Transverse colon (tissue), 4 donors: ENCODE results near the gene XCR1. TPM values are rescaled to one million over a fixed set of nuclear protein-coding genes. Genes with fewer than 3 reads are reported as not detected.
"Not testable (repeated sequence)": the region's sequence is repeated elsewhere in the genome, so short reads cannot be mapped to it uniquely, and the experiment has no call there.

Source experiments
- DNase-seq: peaks from one replicate; pipeline ENCODE4 v3.0.0-alpha.2; 2019
- H3K27ac ChIP-seq, 4 donors: fragments of 200-600 bp; sonication (generic); 2 replicates each; pipeline ENCODE4 v1.5.1; 2016 to 2018; ENCODE audit warnings: inconsistent platforms in 4 of 4
- H3K27me3 ChIP-seq: fragments of 200-600 bp; sonication (generic); 2 replicates; pipeline ENCODE4 v1.5.1; 2017; ENCODE audit warnings: inconsistent platforms
- H3K36me3 ChIP-seq, 4 donors: fragments of 200-600 bp; sonication (generic); 2 replicates each; pipeline ENCODE4 v1.5.1; 2017 to 2019; ENCODE audit warnings: inconsistent platforms in 4 of 4
- H3K4me1 ChIP-seq, 4 donors: fragments of 200-600 bp; sonication (generic); 2 replicates each; pipeline ENCODE4 v1.5.1; 2017 to 2020; ENCODE audit warnings: inconsistent platforms in 4 of 4
- H3K4me3 ChIP-seq, 4 donors: fragments of 200-600 bp; sonication (generic); 1 replicate in 1 of 4; 2 replicates in 3 of 4; pipeline versions ENCODE4 v1.5.1 to v1.6.1; 2017 to 2019; ENCODE audit warnings: inconsistent platforms in 4 of 4
- H3K9me3 ChIP-seq, 2 donors: fragments of 200-600 bp; sonication (generic); 2 replicates each; pipeline ENCODE4 v1.5.1; 2017 to 2019; ENCODE audit warnings: inconsistent platforms in 2 of 2
- EP300 ChIP-seq: sonication (generic); formaldehyde crosslinking; IDR thresholded peaks from one replicate; pipeline ENCODE4 v1.6.1; 2017; ENCODE audit warnings: antibody characterized with exemption, low read depth
- POLR2A ChIP-seq: fragments of 450-650 bp; IDR thresholded peaks from one replicate; pipeline ENCODE4 v1.6.1; 2016; ENCODE audit warnings: antibody characterized with exemption, mild to moderate bottlenecking, moderate library complexity
- POLR2AphosphoS5 ChIP-seq, 3 donors: sonication (generic); formaldehyde crosslinking; IDR thresholded peaks; one replicate each; pipeline ENCODE4 v1.6.1; 2016; ENCODE audit warnings: antibody characterized with exemption in 3 of 3
- WGBS, 2 donors: methylation state at CpG; one replicate each; pipeline ENCODE4 v1.1.5; 2018; ENCODE audit warnings: low coverage in 1 of 2; 5-methylcytosine and 5-hydroxymethylcytosine counted together
- in situ Hi-C, 4 donors: fragments of 200-750 bp; cut with MboI; loops; one replicate each; pipeline versions ENCODE4 v1.15.0 to v1.15.1; 2017; ENCODE audit warnings: low sequenced_read_pairs in 3 of 4, low pct_ligation_motif_present in 1 of 4, low pct_unique_long_range_greater_than_20kb in 1 of 4
- intact Hi-C: fragments of 100-400 bp; cut with DNase I; formaldehyde crosslinking; loops from one replicate; pipeline ENCODE4 v1.15.1; 2023; ENCODE audit warnings: low total_unique reads
- total RNA-seq, 4 donors: library from RNA; depleted of rRNA; stranded (reverse); fragments of >200 nt; gene quantifications; one replicate each; pipeline ENCODE4 v1.1.0, GENCODE V29; 2016
- TF ChIP-seq, protein P1 (sequence below), 5 experiments: fragments of 200-600 bp in 3 of 5; fragments of 450-650 bp in 2 of 5; sonication (generic) in 3 of 5; IDR thresholded peaks; 1 replicate in 2 of 5; 2 replicates in 3 of 5; pipeline ENCODE4 v1.5.1; 2016 to 2017; ENCODE audit warnings: antibody characterized with exemption in 5 of 5, inconsistent platforms in 3 of 5, mild to moderate bottlenecking in 2 of 5, moderate library complexity in 1 of 5

The XCR1 gene
- total RNA-seq, 4 donors from 2014 or later: 0.14 to 0.32 TPM; not detected in 2

DNA sequence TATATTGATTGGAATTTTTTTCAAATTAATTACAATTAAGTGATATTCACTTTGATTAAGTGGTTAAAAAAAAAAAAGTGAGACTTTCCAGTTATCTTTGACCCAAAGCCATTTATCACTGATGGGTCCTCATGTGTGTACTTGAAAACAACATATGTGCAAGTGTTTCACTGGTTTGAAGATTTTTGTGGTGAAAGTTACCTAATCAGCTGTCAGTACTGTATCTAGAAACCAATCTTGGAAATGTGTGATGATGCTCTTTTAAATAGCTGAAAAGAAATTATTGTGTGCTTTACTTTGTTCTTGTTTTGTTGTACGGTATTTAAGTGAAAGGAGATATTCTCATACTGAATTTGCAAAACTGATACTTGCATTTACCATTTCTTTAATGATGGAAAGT lies 11.6 kb upstream of the XCR1 start:
- Histone ChIP-seq H3K27me3 (no peaks in the 10 kb centered on the region), H3K4me3 (no peak overlapping the region), H3K4me1 (no peaks in the 10 kb centered on the region), H3K9me3 (no peaks in the 10 kb centered on the region), H3K36me3 (no peaks in the 10 kb centered on the region), H3K27ac (no peak overlapping the region)
- no peak for DNase-seq
- WGBS, 2 donors: 93 to 95% methylated on average over 1 of the region's 1 CpG
- intact Hi-C loops (no loop called here), in situ Hi-C loops (no loop called here)
- TF ChIP-seq POLR2A (no peak), POLR2AphosphoS5 (IDR thresholded peaks at IDR 0.05) (no peak), EP300 (no peak)
- TF ChIP-seq, protein P1, sequence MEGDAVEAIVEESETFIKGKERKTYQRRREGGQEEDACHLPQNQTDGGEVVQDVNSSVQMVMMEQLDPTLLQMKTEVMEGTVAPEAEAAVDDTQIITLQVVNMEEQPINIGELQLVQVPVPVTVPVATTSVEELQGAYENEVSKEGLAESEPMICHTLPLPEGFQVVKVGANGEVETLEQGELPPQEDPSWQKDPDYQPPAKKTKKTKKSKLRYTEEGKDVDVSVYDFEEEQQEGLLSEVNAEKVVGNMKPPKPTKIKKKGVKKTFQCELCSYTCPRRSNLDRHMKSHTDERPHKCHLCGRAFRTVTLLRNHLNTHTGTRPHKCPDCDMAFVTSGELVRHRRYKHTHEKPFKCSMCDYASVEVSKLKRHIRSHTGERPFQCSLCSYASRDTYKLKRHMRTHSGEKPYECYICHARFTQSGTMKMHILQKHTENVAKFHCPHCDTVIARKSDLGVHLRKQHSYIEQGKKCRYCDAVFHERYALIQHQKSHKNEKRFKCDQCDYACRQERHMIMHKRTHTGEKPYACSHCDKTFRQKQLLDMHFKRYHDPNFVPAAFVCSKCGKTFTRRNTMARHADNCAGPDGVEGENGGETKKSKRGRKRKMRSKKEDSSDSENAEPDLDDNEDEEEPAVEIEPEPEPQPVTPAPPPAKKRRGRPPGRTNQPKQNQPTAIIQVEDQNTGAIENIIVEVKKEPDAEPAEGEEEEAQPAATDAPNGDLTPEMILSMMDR (IDR thresholded peaks at IDR 0.05): no peak

- DNase-seq, H3K36me3 ChIP-seq, H3K9me3 ChIP-seq, H3K27ac ChIP-seq, H3K27me3 ChIP-seq, H3K4me1 ChIP-seq, in situ Hi-C loops, intact Hi-C loops, H3K4me3 ChIP-seq: not testable (repeated sequence)
- WGBS, 2 donors: 76 to 81% methylated on average over 3 of the region's 3 CpGs
Observed at GRCh38 chr3:46038071-46038470, 10.8 kb upstream of the XCR1 start.

DNA sequence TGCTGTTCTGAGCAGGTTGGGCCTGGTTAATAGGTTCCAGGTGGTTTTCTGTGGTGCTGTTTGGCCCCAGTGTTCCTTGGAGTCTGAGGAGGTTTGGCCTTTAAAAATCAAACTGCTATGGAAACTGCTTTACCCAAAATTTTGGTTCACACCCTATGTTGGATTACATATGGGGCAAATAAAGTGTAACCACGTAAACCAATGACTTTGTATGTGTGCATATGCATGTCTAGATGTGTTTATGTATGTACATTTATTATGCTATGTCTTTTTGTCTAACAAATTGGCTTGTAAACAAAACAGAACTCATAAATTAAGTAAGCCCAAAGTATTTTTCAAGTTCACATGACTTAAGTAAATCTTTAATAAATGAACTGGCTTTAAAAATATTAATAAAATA lies 8.9 kb upstream of the XCR1 start:
- no peak for TF ChIP-seq POLR2A
- TF ChIP-seq EP300: no peak
- no peak for TF ChIP-seq POLR2AphosphoS5 (IDR thresholded peaks at IDR 0.05)
- TF ChIP-seq, protein P1 (IDR thresholded peaks at IDR 0.05): no peak
- no peaks in the 10 kb centered on the region for H3K9me3 ChIP-seq
- H3K27me3 ChIP-seq: no peaks in the 10 kb centered on the region
- H3K36me3 ChIP-seq: no peaks in the 10 kb centered on the region
- H3K4me3 ChIP-seq: no peak overlapping the region
- DNase-seq: no peak
- no peaks in the 10 kb centered on the region for H3K4me1 ChIP-seq
- intact Hi-C loops (no loop called here), in situ Hi-C loops (no loop called here)
- H3K27ac ChIP-seq: no peak overlapping the region
- 77 to 97% methylated on average over 1 of the region's 1 CpG for WGBS, 2 donors

DNA sequence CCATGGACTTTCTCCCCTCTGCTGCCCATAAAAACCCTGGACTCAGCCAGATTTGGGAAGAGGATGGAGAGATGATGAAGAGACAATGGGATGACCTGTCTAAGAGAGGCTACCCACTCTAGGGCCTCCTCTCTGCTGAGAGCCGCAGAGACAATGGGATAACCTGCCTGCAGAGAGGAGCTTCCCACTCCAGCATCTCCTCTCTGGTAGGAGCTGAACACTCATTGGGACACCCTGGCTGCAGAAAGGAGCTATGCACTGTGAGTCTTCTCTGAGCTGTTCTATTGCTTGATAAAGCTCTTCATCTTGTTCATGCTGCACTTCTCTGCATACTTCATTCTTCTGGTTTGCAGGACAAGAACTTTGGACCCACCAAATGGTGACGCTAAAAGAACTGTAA lies 4.5 kb upstream of the XCR1 start:
- in situ Hi-C loops: no loop called here
- TF ChIP-seq EP300 (no peak), POLR2A (no peak), POLR2AphosphoS5 (IDR thresholded peaks at IDR 0.05) (no peak)
- TF ChIP-seq, protein P1 (IDR thresholded peaks at IDR 0.05): no peak
- WGBS, 2 donors: 83% methylated on average over 2 of the region's 2 CpGs; no CpG with 5 or more reads in 1 of the 2 donors

DNA sequence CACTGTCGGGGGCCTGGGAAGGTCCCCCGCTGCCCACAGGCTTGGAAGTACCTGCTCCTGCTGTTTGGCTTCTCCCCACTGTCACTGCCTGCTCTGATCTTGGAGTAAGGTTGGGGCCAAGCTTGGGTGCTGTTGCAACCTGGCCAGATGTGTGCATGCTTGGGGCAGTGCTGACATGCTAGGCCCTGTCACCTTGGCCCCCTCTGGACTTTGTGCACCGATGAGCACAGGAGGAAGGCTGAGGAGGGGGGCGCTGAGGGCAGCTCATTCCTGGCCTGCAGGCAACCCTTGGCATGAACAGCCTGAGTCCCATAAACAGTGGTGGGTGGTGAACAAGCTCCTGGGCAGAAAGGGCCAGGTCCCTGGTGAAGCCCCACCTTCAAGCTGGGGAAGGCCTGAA lies 4.0 kb upstream of the XCR1 start:
- H3K27me3 ChIP-seq: no peaks in the 10 kb centered on the region
- in situ Hi-C loops: no loop called here
- intact Hi-C loops: no loop called here
- no peak overlapping the region for H3K4me3 ChIP-seq
- peaks cover 0 to 5% of the 10 kb centered on the region in 2 donors for H3K9me3 ChIP-seq
- no peak for DNase-seq
- no peak for TF ChIP-seq EP300
- TF ChIP-seq, protein P1 (IDR thresholded peaks at IDR 0.05): no peak
- TF ChIP-seq POLR2AphosphoS5 (IDR thresholded peaks at IDR 0.05): no peak
- no peak for TF ChIP-seq POLR2A
- no peaks in the 10 kb centered on the region for H3K4me1 ChIP-seq
- 97% methylated on average over 4 of the region's 4 CpGs; no CpG with 5 or more reads in 1 of the 2 donors for WGBS, 2 donors
- H3K27ac ChIP-seq: no peak overlapping the region
- H3K36me3 ChIP-seq: no peaks in the 10 kb centered on the region

More for the DNA sequence above, 4.5 kb upstream of the XCR1 start:
- intact Hi-C loops: no loop called here
- no peaks in the 10 kb centered on the region for H3K36me3 ChIP-seq
- H3K4me1 ChIP-seq: no peaks in the 10 kb centered on the region
- no peaks in the 10 kb centered on the region for H3K27me3 ChIP-seq
- H3K4me3 ChIP-seq: no peak overlapping the region
- no peak for DNase-seq
- no peak overlapping the region for H3K27ac ChIP-seq
- peaks cover 0 to 5% of the 10 kb centered on the region in 2 donors for H3K9me3 ChIP-seq
